Astrocyte (in vitro differentiated cells and primary cell): ENCODE measurements around the gene SWT1. TPM values are rescaled to one million over a fixed set of nuclear protein-coding genes. Genes with fewer than 3 reads are reported as not detected.
A peak's percentile ranks its signal among the peaks of the same experiment; 100 is the strongest.
"Not testable (repeated sequence)": the region's sequence is repeated elsewhere in the genome, so short reads cannot be mapped to it uniquely, and the experiment has no call there.

Experiments used
- DNase-seq: peaks from one replicate; pipeline ENCODE4 v3.0.0-alpha.2; 2010; ENCODE audit warnings: low read depth
- FAIRE-seq: peaks from 2 replicates; lab custom pipeline; 2011; peaks lifted over from hg19 to GRCh38; lab: Jason Lieb, UNC
- H2AFZ ChIP-seq: 2 replicates; pipeline ENCODE4 v1.6.0; 2012; ENCODE audit warnings: low read depth, low read length, inconsistent platforms
- H3K27ac ChIP-seq: 2 replicates; pipeline ENCODE4 v1.5.1; 2011; ENCODE audit warnings: low read depth, low read length, inconsistent platforms
- H3K27me3 ChIP-seq: 2 replicates; pipeline ENCODE4 v1.6.0; 2011; ENCODE audit warnings: low read length, inconsistent platforms; ENCODE audit not compliant: insufficient read depth
- H3K36me3 ChIP-seq: 2 replicates; pipeline ENCODE4 v1.5.1; 2011; ENCODE audit warnings: low read length, inconsistent platforms; ENCODE audit not compliant: insufficient read depth
- H3K4me1 ChIP-seq: 2 replicates; pipeline ENCODE4 v1.5.1; 2011; ENCODE audit warnings: low read length, inconsistent platforms; ENCODE audit not compliant: insufficient read depth
- H3K4me2 ChIP-seq: 2 replicates; pipeline ENCODE4 v1.6.0; 2012; ENCODE audit warnings: low read length, inconsistent platforms
- H3K4me3 ChIP-seq: 2 replicates; pipeline ENCODE4 v1.5.1; 2011; ENCODE audit warnings: low read depth, mild to moderate bottlenecking, low read length, inconsistent platforms; ENCODE audit not compliant: insufficient read depth
- H3K79me2 ChIP-seq: 2 replicates; pipeline ENCODE4 v1.6.0; 2012; ENCODE audit warnings: mild to moderate bottlenecking, low read length, inconsistent platforms; ENCODE audit not compliant: insufficient read depth
- H3K9ac ChIP-seq: 2 replicates; pipeline ENCODE4 v1.6.0; 2012; ENCODE audit warnings: mild to moderate bottlenecking, low read length, inconsistent platforms
- H3K9me3 ChIP-seq: 2 replicates; pipeline ENCODE4 v1.5.1; 2012; ENCODE audit warnings: low read depth, mild to moderate bottlenecking, low read length, inconsistent platforms; ENCODE audit not compliant: insufficient read depth
- H4K20me1 ChIP-seq: 2 replicates; pipeline ENCODE4 v1.6.0; 2012; ENCODE audit warnings: low read length, inconsistent platforms; ENCODE audit not compliant: insufficient read depth
- H3K27ac Mint-ChIP-seq: one replicate; pipeline ENCODE4 v1.8.0; 2021; ENCODE audit warnings: mild to moderate bottlenecking, mixed read lengths; ENCODE audit not compliant: unreplicated experiment
- H3K27me3 Mint-ChIP-seq: one replicate; pipeline ENCODE4 v1.8.0; 2021; ENCODE audit warnings: low read depth, mixed read lengths; ENCODE audit not compliant: unreplicated experiment
- H3K36me3 Mint-ChIP-seq: one replicate; pipeline ENCODE4 v1.8.0; 2021; ENCODE audit warnings: low read depth, mixed read lengths; ENCODE audit not compliant: unreplicated experiment
- H3K4me1 Mint-ChIP-seq: one replicate; pipeline ENCODE4 v1.8.0; 2021; ENCODE audit warnings: low read depth, mixed read lengths; ENCODE audit not compliant: unreplicated experiment
- H3K4me3 Mint-ChIP-seq: one replicate; pipeline ENCODE4 v1.8.0; 2021; ENCODE audit warnings: mild to moderate bottlenecking, moderate library complexity, mixed read lengths; ENCODE audit not compliant: unreplicated experiment
- H3K9me3 Mint-ChIP-seq: one replicate; pipeline ENCODE4 v1.8.0; 2021; ENCODE audit warnings: mild to moderate bottlenecking, mixed read lengths; ENCODE audit not compliant: unreplicated experiment
- CTCF ChIP-seq: IDR thresholded peaks from 2 replicates; pipeline ENCODE4 v1.5.1; 2011; ENCODE audit warnings: low read depth, mild to moderate bottlenecking, inconsistent platforms, low read length, moderate library complexity; ENCODE audit not compliant: insufficient read depth
- EZH2 ChIP-seq: IDR thresholded peaks from 2 replicates; pipeline ENCODE4 v1.6.1; 2012; ENCODE audit warnings: mild to moderate bottlenecking, low read length, inconsistent platforms; ENCODE audit not compliant: insufficient read depth
- total RNA-seq: library from RNA; stranded (reverse); gene quantifications from 2 replicates; pipeline ENCODE4 v1.2.1, GENCODE V29; 2021

Gene SWT1
- total RNA-seq, 1 donor from 2014 or later = 5.4 TPM

DNA sequence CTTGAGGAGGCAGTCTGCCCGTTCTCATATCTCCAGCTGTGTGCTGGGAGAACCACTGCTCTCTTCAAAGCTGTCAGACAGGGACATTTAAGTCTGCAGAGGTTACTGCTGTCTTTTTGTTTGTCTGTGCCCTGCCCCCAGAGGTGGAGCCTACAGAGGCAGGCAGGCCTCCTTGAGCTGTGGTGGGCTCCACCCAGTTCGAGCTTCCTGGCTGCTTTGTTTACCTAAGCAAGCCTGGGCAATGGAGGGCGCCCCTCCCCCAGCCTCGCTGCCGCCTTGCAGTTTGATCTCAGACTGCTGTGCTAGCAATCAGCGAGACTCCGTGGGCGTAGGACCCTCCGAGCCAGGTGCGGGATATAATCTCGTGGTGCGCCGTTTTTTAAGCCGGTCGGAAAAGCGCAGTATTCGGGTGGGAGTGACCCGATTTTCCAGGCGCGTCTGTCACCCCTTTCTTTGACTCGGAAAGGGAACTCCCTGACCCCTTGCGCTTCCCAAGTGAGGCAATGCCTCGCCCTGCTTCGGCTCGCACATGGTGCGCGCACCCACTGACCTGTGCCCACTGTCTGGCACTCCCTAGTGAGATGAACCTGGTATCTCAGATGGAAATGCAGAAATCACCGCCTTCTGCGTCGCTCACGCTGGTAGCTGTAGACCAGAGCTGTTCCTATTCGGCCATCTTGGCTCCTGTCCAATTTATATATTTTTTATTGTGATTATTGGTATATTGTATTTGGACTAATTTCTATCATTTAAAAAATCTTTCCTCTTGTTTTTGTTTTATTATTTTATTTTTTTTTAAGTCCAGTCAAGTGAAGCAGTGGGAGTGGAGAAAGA lies 100.4 kb downstream of the SWT1 start:
- not testable (repeated sequence) for H3K79me2 ChIP-seq, H3K36me3 Mint-ChIP-seq, H3K36me3 ChIP-seq, H3K4me1 ChIP-seq, H3K27ac ChIP-seq, H3K4me1 Mint-ChIP-seq, H2AFZ ChIP-seq, H3K27me3 ChIP-seq, DNase-seq, FAIRE-seq, H3K4me3 Mint-ChIP-seq, H3K9me3 Mint-ChIP-seq, H3K9me3 ChIP-seq, H3K9ac ChIP-seq, H4K20me1 ChIP-seq, H3K4me3 ChIP-seq, H3K27me3 Mint-ChIP-seq, H3K4me2 ChIP-seq
- peak overlapping the region; percentile 58 for H3K27ac Mint-ChIP-seq

DNA sequence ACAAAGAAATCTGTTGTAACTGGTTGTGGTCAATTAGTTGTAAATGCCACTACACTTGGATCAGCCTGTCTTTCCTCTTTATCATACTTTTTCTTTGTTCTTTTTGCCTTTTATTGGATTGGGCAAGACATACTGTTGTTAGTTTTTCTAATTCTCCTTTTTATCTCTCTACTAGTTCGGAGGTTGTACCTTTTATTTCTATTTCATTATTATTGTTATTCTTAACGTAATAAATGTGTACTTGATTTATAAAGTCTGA lies 100.9 kb downstream of the SWT1 start:
- TF ChIP-seq CTCF (no peak), EZH2 (no peak)
- Histone ChIP-seq H3K9ac (no peak overlapping the region), H3K4me3 (no peak overlapping the region), H3K27me3 (no peaks in the 10 kb centered on the region), H2AFZ (no peak overlapping the region), H3K36me3 (no peaks in the 10 kb centered on the region), H3K4me2 (no peak overlapping the region), H3K4me1 (no peaks in the 10 kb centered on the region), H4K20me1 (no peaks in the 10 kb centered on the region), H3K79me2 (no peaks in the 10 kb centered on the region), H3K9me3 (no peaks in the 10 kb centered on the region), H3K27ac (no peak overlapping the region)
- Mint-ChIP-seq H3K27ac (peak overlapping the region; percentile 58), H3K4me1 (peaks cover 9% of the 10 kb centered on the region), H3K9me3 (no peaks in the 10 kb centered on the region), H3K4me3 (no peak overlapping the region), H3K27me3 (no peaks in the 10 kb centered on the region), H3K36me3 (no peaks in the 10 kb centered on the region)
- DNase-seq (peak; percentile 57), FAIRE-seq (no peak)

DNA sequence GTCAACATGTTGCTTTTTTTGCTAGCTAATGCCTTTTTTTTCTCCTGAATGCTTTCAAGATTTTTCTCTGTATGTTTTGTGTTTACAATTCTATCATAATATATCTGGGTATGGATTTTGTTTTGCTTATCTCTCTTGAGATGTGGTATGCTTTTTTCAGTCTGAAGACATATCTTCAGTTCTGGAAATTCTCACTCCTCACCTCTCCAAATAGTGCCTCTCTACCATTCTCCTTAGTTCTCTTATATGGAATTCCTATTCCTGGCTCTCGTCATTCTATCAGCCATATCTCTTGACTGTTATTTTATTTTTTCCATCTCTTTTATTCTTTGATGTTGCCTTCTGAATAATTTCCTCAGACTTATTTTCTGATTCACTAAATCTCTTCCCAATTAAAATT lies 101.7 kb downstream of the SWT1 start:
- DNase-seq (no peak), FAIRE-seq (peak; percentile 5)
- Mint-ChIP-seq H3K4me3 (no peak overlapping the region), H3K4me1 (peaks cover 9% of the 10 kb centered on the region), H3K9me3 (no peaks in the 10 kb centered on the region), H3K27ac (no peak overlapping the region), H3K36me3 (no peaks in the 10 kb centered on the region), H3K27me3 (no peaks in the 10 kb centered on the region)
- no peak overlapping the region for H3K27ac ChIP-seq
- H3K4me2 ChIP-seq = no peak overlapping the region
- no peaks in the 10 kb centered on the region for H4K20me1 ChIP-seq
- TF ChIP-seq EZH2 = no peak
- no peak for TF ChIP-seq CTCF
- no peaks in the 10 kb centered on the region for H3K79me2 ChIP-seq
- H3K9ac ChIP-seq = no peak overlapping the region
- H3K4me1 ChIP-seq = no peaks in the 10 kb centered on the region
- no peaks in the 10 kb centered on the region for H3K27me3 ChIP-seq
- no peak overlapping the region for H3K4me3 ChIP-seq
- H2AFZ ChIP-seq = no peak overlapping the region
- H3K36me3 ChIP-seq = no peaks in the 10 kb centered on the region
- no peaks in the 10 kb centered on the region for H3K9me3 ChIP-seq
